Common myeloid progenitor, CD34-positive (primary cell): ENCODE data around the gene PLRG1.

ENCODE experiments used
- CTCF ChIA-PET: fragments of 350-600 bp; sonication (Branson Sonifier 250); formaldehyde crosslinking; loops from one replicate; lab custom pipeline; 2021; ENCODE audit warnings: antibody characterized with exemption; lab: Charles Lee
- POLR2A ChIA-PET: fragments of 350-600 bp; sonication (Branson Sonifier 250); formaldehyde crosslinking; loops from one replicate; lab custom pipeline; 2021; ENCODE audit warnings: antibody characterized with exemption; lab: Charles Lee
- DNase-seq, 3 donors: peaks; one replicate each; pipeline versions ENCODE4 v3.0.0 to v3.0.0-alpha.2; 2013
- H3K27ac ChIP-seq, 2 experiments: 1 replicate in 1 of 2; 2 replicates in 1 of 2; pipeline ENCODE4 v1.7.0; 2013; ENCODE audit warnings: inconsistent platforms in 2 of 2, low read length in 2 of 2, mild to moderate bottlenecking in 2 of 2, low read depth in 1 of 2, moderate library complexity in 1 of 2; ENCODE audit not compliant: severe bottlenecking in 2 of 2, insufficient read depth in 1 of 2, poor library complexity in 1 of 2
- H3K27me3 ChIP-seq, 5 experiments: replicated peaks in 2 of 5; 1 replicate in 3 of 5; 2 replicates in 2 of 5; pipeline versions ENCODE4 v1.6.1 to v1.7.0; 2013; ENCODE audit warnings: low read length in 4 of 5, mild to moderate bottlenecking in 2 of 5, moderate library complexity in 2 of 5, inconsistent platforms in 1 of 5; ENCODE audit not compliant: insufficient read depth in 5 of 5, control insufficient read depth in 4 of 5
- H3K36me3 ChIP-seq, 4 experiments: 1 replicate in 2 of 4; 2 replicates in 2 of 4; pipeline versions ENCODE4 v1.6.1 to v1.7.0; 2013; ENCODE audit warnings: low read length in 3 of 4, control low read depth in 1 of 4, mild to moderate bottlenecking in 1 of 4; ENCODE audit not compliant: control insufficient read depth in 4 of 4, insufficient read depth in 4 of 4
- H3K4me1 ChIP-seq, 4 experiments: 1 replicate in 3 of 4; 2 replicates in 1 of 4; pipeline versions ENCODE4 v1.6.1 to v1.7.1; 2013; ENCODE audit warnings: low read length in 3 of 4, mild to moderate bottlenecking in 3 of 4, control low read depth in 1 of 4, inconsistent platforms in 1 of 4, moderate library complexity in 1 of 4; ENCODE audit not compliant: control insufficient read depth in 4 of 4, insufficient read depth in 4 of 4; ENCODE audit errors: control extremely low read depth in 1 of 4
- H3K4me3 ChIP-seq, 7 experiments: 1 replicate in 4 of 7; 2 replicates in 3 of 7; pipeline versions ENCODE4 v1.5.1 to v1.7.0; 2013; ENCODE audit warnings: mild to moderate bottlenecking in 7 of 7, low read length in 6 of 7, moderate library complexity in 6 of 7, inconsistent platforms in 2 of 7, low read depth in 2 of 7, control low read depth in 1 of 7; ENCODE audit not compliant: insufficient read depth in 4 of 7, control insufficient read depth in 1 of 7; ENCODE audit errors: extremely low read depth in 1 of 7
- H3K9me3 ChIP-seq, 5 experiments: 1 replicate in 4 of 5; 2 replicates in 1 of 5; pipeline versions ENCODE4 v1.6.1 to v1.7.1; 2013; ENCODE audit warnings: low read length in 4 of 5, mild to moderate bottlenecking in 2 of 5, inconsistent platforms in 1 of 5, low read depth in 1 of 5, moderate library complexity in 1 of 5; ENCODE audit not compliant: control insufficient read depth in 4 of 5, insufficient read depth in 2 of 5; ENCODE audit errors: control extremely low read depth in 1 of 5
- WGBS: methylation state at CpG from one replicate; pipeline ENCODE4 v1.1.5; 2013; ENCODE audit not compliant: insufficient coverage; 5-methylcytosine and 5-hydroxymethylcytosine counted together

The PLRG1 gene

GRCh38 chr4:154584259-154584658 lies 34.1 kb upstream of the PLRG1 start:
- Histone ChIP-seq H3K27me3 (peaks cover 0 to 2% (median 0%) of the 10 kb centered on the region in 5 experiments), H3K4me1 (no peaks in the 10 kb centered on the region), H3K9me3 (no peaks in the 10 kb centered on the region), H3K27ac (no peak overlapping the region), H3K4me3 (no peak overlapping the region), H3K36me3 (no peaks in the 10 kb centered on the region)
- POLR2A ChIA-PET, result no interaction called here
- DNase-seq, result no peak
- WGBS, result 95% methylated on average over 4 of the region's 5 CpGs
- CTCF ChIA-PET, result interaction anchor here (1.1 kb wide), 1 partner anchor 29 kb away, joined by 3 read pairs; the partner anchor contains the start of gene FGG

GRCh38 chr4:154583677-154584076 lies 33.5 kb upstream of the PLRG1 start:
- peaks cover 0 to 2% (median 0%) of the 10 kb centered on the region in 5 experiments for H3K27me3 ChIP-seq
- CTCF ChIA-PET, result no interaction called here
- no peak overlapping the region for H3K27ac ChIP-seq
- no peak overlapping the region for H3K4me3 ChIP-seq
- DNase-seq, result no peak
- H3K36me3 ChIP-seq, result no peaks in the 10 kb centered on the region
- no peaks in the 10 kb centered on the region for H3K4me1 ChIP-seq
- no peaks in the 10 kb centered on the region for H3K9me3 ChIP-seq
- POLR2A ChIA-PET, result no interaction called here

- no CpG with 5 or more reads among the region's 3 CpGs for WGBS
- Histone ChIP-seq H3K27ac (no peak overlapping the region), H3K4me1 (no peaks in the 10 kb centered on the region), H3K4me3 (no peak overlapping the region), H3K9me3 (no peaks in the 10 kb centered on the region), H3K27me3 (peaks cover 0 to 2% (median 0%) of the 10 kb centered on the region in 5 experiments), H3K36me3 (no peaks in the 10 kb centered on the region)
- ChIA-PET CTCF (interaction anchor here (0.7 to 1.1 kb wide), 2 partner anchors 24 to 36 kb away, joined by 3 read pairs; no protein-coding TSS in a partner anchor), POLR2A (no interaction called here)
- no peak for DNase-seq
These were observed 33.0 kb upstream of the PLRG1 start for GRCh38 chr4:154583230-154583629.

- H3K27ac ChIP-seq, result no peak overlapping the region
- ChIA-PET CTCF (interaction anchor here (0.7 to 1.1 kb wide), 2 partner anchors 23 to 36 kb away, joined by 3 read pairs; no protein-coding TSS in a partner anchor), POLR2A (no interaction called here)
- no peak overlapping the region for H3K4me3 ChIP-seq
- H3K27me3 ChIP-seq, result peaks cover 0 to under 1% (median 0%) of the 10 kb centered on the region in 5 experiments
- H3K9me3 ChIP-seq, result no peaks in the 10 kb centered on the region
- WGBS, result 100% methylated on average over 1 of the region's 2 CpGs
- H3K4me1 ChIP-seq, result no peaks in the 10 kb centered on the region
- DNase-seq, result no peak
- no peaks in the 10 kb centered on the region for H3K36me3 ChIP-seq
These were observed 32.5 kb upstream of the PLRG1 start for GRCh38 chr4:154582723-154583122.

- no peak overlapping the region for H3K4me3 ChIP-seq
- ChIA-PET POLR2A (no interaction called here), CTCF (interaction anchor here (1.3 to 1.6 kb wide), 2 partner anchors 21 to 43 kb away, joined by 4 read pairs; no protein-coding TSS in a partner anchor)
- no peaks in the 10 kb centered on the region for H3K27me3 ChIP-seq
- no peaks in the 10 kb centered on the region for H3K4me1 ChIP-seq
- H3K9me3 ChIP-seq, result no peaks in the 10 kb centered on the region
- DNase-seq, result no peak
- H3K27ac ChIP-seq, result no peak overlapping the region
- H3K36me3 ChIP-seq, result no peaks in the 10 kb centered on the region
These were observed 29.7 kb upstream of the PLRG1 start for GRCh38 chr4:154579927-154580326.

GRCh38 chr4:154578919-154579318 lies 28.7 kb upstream of the PLRG1 start:
- H3K9me3 ChIP-seq, result no peaks in the 10 kb centered on the region
- no peaks in the 10 kb centered on the region for H3K4me1 ChIP-seq
- no peak overlapping the region for H3K4me3 ChIP-seq
- no peak overlapping the region for H3K27ac ChIP-seq
- no peaks in the 10 kb centered on the region for H3K27me3 ChIP-seq
- no peaks in the 10 kb centered on the region for H3K36me3 ChIP-seq
- WGBS, result no CpG with 5 or more reads among the region's 1 CpG
- DNase-seq, result peak in 1 of 3 donors; percentile 34
- POLR2A ChIA-PET, result no interaction called here
- CTCF ChIA-PET, result interaction anchor here (1.3 to 1.8 kb wide), 2 partner anchors 20 to 44 kb away, joined by 4 to 7 read pairs; no protein-coding TSS in a partner anchor

- no peak for DNase-seq
- Histone ChIP-seq H3K27me3 (no peaks in the 10 kb centered on the region), H3K4me3 (no peak overlapping the region), H3K9me3 (no peaks in the 10 kb centered on the region), H3K36me3 (no peaks in the 10 kb centered on the region), H3K4me1 (no peaks in the 10 kb centered on the region), H3K27ac (no peak overlapping the region)
- POLR2A ChIA-PET, result no interaction called here
- CTCF ChIA-PET, result interaction anchor here (1.2 to 1.5 kb wide), 2 partner anchors 9 to 14 kb away, joined by 3 to 4 read pairs; partner anchors contain the start of gene FGB
- WGBS, result 100% methylated on average over 2 of the region's 2 CpGs
These were observed 27.1 kb upstream of the PLRG1 start for GRCh38 chr4:154577324-154577723.
